Uterus (tissue), 4 donors: Measurements from ENCODE around the gene SIT1. TPM values are rescaled to one million over a fixed set of nuclear protein-coding genes. Genes with fewer than 3 reads are reported as not detected.

Experiments
- DNase-seq, 2 donors: peaks; one replicate each; pipeline ENCODE4 v3.0.0-alpha.2; 2019 to 2020
- H3K27ac ChIP-seq, 2 donors: fragments of 200-600 bp; sonication (generic); 1 replicate in 1 of 2; 2 replicates in 1 of 2; pipeline ENCODE4 v1.5.1; 2016 to 2018
- H3K27me3 ChIP-seq, 2 donors: fragments of 200-600 bp; sonication (generic); one replicate each; pipeline ENCODE4 v1.5.1; 2018 to 2019; ENCODE audit warnings: control low read depth in 1 of 2
- H3K36me3 ChIP-seq, 2 donors: fragments of 200-600 bp; sonication (generic); one replicate each; pipeline ENCODE4 v1.5.1; 2019; ENCODE audit warnings: control low read depth in 1 of 2
- H3K4me1 ChIP-seq, 2 donors: fragments of 200-600 bp; sonication (generic); one replicate each; pipeline ENCODE4 v1.5.1; 2018 to 2019; ENCODE audit warnings: control low read depth in 1 of 2
- H3K4me3 ChIP-seq, 2 donors: fragments of 200-600 bp; sonication (generic); 1 replicate in 1 of 2; 2 replicates in 1 of 2; pipeline ENCODE4 v1.5.1; 2018 to 2019; ENCODE audit warnings: mild to moderate bottlenecking in 1 of 2
- H3K9me3 ChIP-seq, 2 donors: fragments of 200-600 bp; sonication (generic); one replicate each; pipeline ENCODE4 v1.5.1; 2019; ENCODE audit warnings: control low read depth in 1 of 2
- CTCF ChIP-seq, 4 experiments: fragments of 200-600 bp in 2 of 4; fragments of 450-650 bp in 2 of 4; sonication (generic) in 2 of 4; IDR thresholded peaks; one replicate each; pipeline ENCODE4 v1.5.1; 2016 to 2019; ENCODE audit warnings: antibody characterized with exemption in 4 of 4, mild to moderate bottlenecking in 2 of 4, moderate library complexity in 1 of 4
- POLR2A ChIP-seq, 2 donors: fragments of 450-650 bp; IDR thresholded peaks; one replicate each; pipeline ENCODE4 v1.6.1; 2016; ENCODE audit warnings: antibody characterized with exemption in 2 of 2, mild to moderate bottlenecking in 1 of 2, moderate library complexity in 1 of 2
- intact Hi-C: fragments of 100-400 bp; cut with DNase I; formaldehyde crosslinking; loops from one replicate; pipeline ENCODE4 v1.15.1; 2023; ENCODE audit warnings: low total_unique reads
- total RNA-seq, 4 donors: library from RNA; depleted of rRNA in 3 of 4; stranded (reverse); fragments of >200 nt in 3 of 4; gene quantifications; one replicate each; pipeline versions ENCODE4 v1.1.0 to v1.2.4, GENCODE V29; 2014 to 2023
- donor health status: DM: yes; HTN: yes; CAD: no.

The SIT1 gene
- total RNA-seq, 4 donors from 2014 or later = 0.21 to 0.51 TPM; not detected in 2

GRCh38 chr9:35682520-35683315 is 32.0 kb upstream of the SIT1 start:
- Histone ChIP-seq H3K9me3 (no peaks in the 10 kb centered on the region), H3K4me3 (no peak overlapping the region), H3K4me1 (peaks cover 4 to 7% of the 10 kb centered on the region in 2 donors), H3K36me3 (no peaks in the 10 kb centered on the region), H3K27ac (peak overlapping the region; percentile 93 to 98), H3K27me3 (no peaks in the 10 kb centered on the region)
- intact Hi-C loops = no loop called here
- no peak for DNase-seq
- TF ChIP-seq POLR2A (IDR thresholded peaks at IDR 0.05) (no peak), CTCF (IDR thresholded peaks at IDR 0.05) (no peak)

GRCh38 chr9:35682051-35682450 is 31.3 kb upstream of the SIT1 start:
- H3K36me3 ChIP-seq = no peaks in the 10 kb centered on the region
- H3K4me1 ChIP-seq = peaks cover 4 to 7% of the 10 kb centered on the region in 2 donors
- peak overlapping the region in 1 of 2 donors; percentile 22 for H3K27ac ChIP-seq
- DNase-seq = no peak
- no peaks in the 10 kb centered on the region for H3K9me3 ChIP-seq
- H3K4me3 ChIP-seq = no peak overlapping the region
- no peak for TF ChIP-seq CTCF (IDR thresholded peaks at IDR 0.05)
- intact Hi-C loops = no loop called here
- H3K27me3 ChIP-seq = no peaks in the 10 kb centered on the region

GRCh38 chr9:35681341-35682002 is 30.7 kb upstream of the SIT1 start:
- Histone ChIP-seq H3K4me1 (peaks cover 4 to 7% of the 10 kb centered on the region in 2 donors), H3K9me3 (no peaks in the 10 kb centered on the region), H3K36me3 (no peaks in the 10 kb centered on the region), H3K27me3 (no peaks in the 10 kb centered on the region), H3K4me3 (no peak overlapping the region), H3K27ac (peak overlapping the region; percentile 19 to 22)
- no peak for DNase-seq
- intact Hi-C loops = no loop called here
- TF ChIP-seq CTCF (IDR thresholded peaks at IDR 0.05) = no peak
- no peak for TF ChIP-seq POLR2A (IDR thresholded peaks at IDR 0.05)

- TF ChIP-seq CTCF (IDR thresholded peaks at IDR 0.05) (no peak), POLR2A (IDR thresholded peaks at IDR 0.05) (no peak)
- Histone ChIP-seq H3K36me3 (no peaks in the 10 kb centered on the region), H3K9me3 (no peaks in the 10 kb centered on the region), H3K27me3 (no peaks in the 10 kb centered on the region), H3K4me1 (peaks cover 0 to 7% of the 10 kb centered on the region in 2 donors), H3K27ac (peak overlapping the region; percentile 2 to 12), H3K4me3 (no peak overlapping the region)
- DNase-seq = no peak
- intact Hi-C loops = no loop called here
Measured at GRCh38 chr9:35680331-35681105, 29.8 kb upstream of the SIT1 start.
